Measurements from ENCODE around the gene IL22RA2. TPM values are rescaled to one million over a fixed set of nuclear protein-coding genes. Genes with fewer than 3 reads are reported as not detected.

The IL22RA2 gene
- total and polyA plus RNA-seq, 9 of the 15 experiments (the other 6 are each of a cell fraction or from before 2014, with no cell fraction given), result 0.03 TPM; not detected in 8

GRCh38 chr6:137123078-137123477, 50.4 kb downstream of the IL22RA2 start:
- ChIA-PET POLR2A (no interaction called here), CTCF (ENCODE audit: low intra/inter-chr PET ratio) (no interaction called here)
- intact Hi-C loops (cut with micrococcal nuclease) (no loop called here), in situ Hi-C loops (cut with MboI) (no loop called here)
- H3K4me1 ChIP-seq (replicated peaks in 1 of 2; ENCODE audit: control insufficient read depth in 2 of 2, insufficient read depth in 2 of 2, low read length in 2 of 2), result no peaks in the 10 kb centered on the region
- ATAC-seq, result no peak
- H3K4me3 ChIP-seq, result no peak overlapping the region
- DNase-seq (ENCODE audit: extremely low read depth in 1 of 4, low spot score in 3 of 4), result no peak
- H3K36me3 ChIP-seq (ENCODE audit: control insufficient read depth, insufficient read depth, low read length), result no peaks in the 10 kb centered on the region
- no peaks in the 10 kb centered on the region for H3K27me3 ChIP-seq (ENCODE audit: control insufficient read depth in 2 of 2, insufficient read depth in 2 of 2, low read length in 2 of 2)
- H3K27ac ChIP-seq (ENCODE audit: extremely low read depth, low read depth, low read length), result no peak overlapping the region
- no peak for TF ChIP-seq PTBP1 (IDR thresholded peaks at IDR 0.05; ENCODE audit: low read depth, low read length)
- TF ChIP-seq CBX1 (IDR thresholded peaks at IDR 0.05; ENCODE audit: low read depth), result no peak
- no peak for TF ChIP-seq SAP30 (IDR thresholded peaks at IDR 0.05; ENCODE audit: borderline replicate concordance, insufficient read depth, low read depth, low read length, poor library complexity, severe bottlenecking)
- TF ChIP-seq ELF2 (CRISPR knock-in tag; IDR thresholded peaks at IDR 0.05), result no peak
- no peak for TF ChIP-seq EP300 (IDR thresholded peaks at IDR 0.05; ENCODE audit: low read length)
- TF ChIP-seq THRA (IDR thresholded peaks at IDR 0.05), result no peak
- TF ChIP-seq STAT5A (IDR thresholded peaks at IDR 0.05; ENCODE audit: borderline replicate concordance, low read length), result no peak
- no peak for TF ChIP-seq ZNF584 (CRISPR knock-in tag; IDR thresholded peaks at IDR 0.05; ENCODE audit: low read depth)
- no peak for TF ChIP-seq POLR2AphosphoS5 (IDR thresholded peaks at IDR 0.05; ENCODE audit: control insufficient read depth, insufficient read depth, low read depth, low read length)
- TF ChIP-seq SNAPC5 (CRISPR knock-in tag; IDR thresholded peaks at IDR 0.05), result no peak
- no peak for TF ChIP-seq MBD1 (CRISPR knock-in tag; IDR thresholded peaks at IDR 0.05)
- TF ChIP-seq ZNF395 (CRISPR knock-in tag; IDR thresholded peaks at IDR 0.05), result no peak
- TF ChIP-seq SMC3 (conservative IDR thresholded peaks at IDR 0.05; ENCODE audit: insufficient read depth, low read depth, low read length), result no peak
- no peak for TF ChIP-seq SMARCB1 (IDR thresholded peaks at IDR 0.05; ENCODE audit: insufficient read length, low read depth)
- TF ChIP-seq SMARCA5 (IDR thresholded peaks at IDR 0.05), result no peak
- TF ChIP-seq STAG1 (CRISPR knock-in tag; IDR thresholded peaks at IDR 0.05; ENCODE audit: borderline replicate concordance), result no peak
- no peak for TF ChIP-seq RNF219 (CRISPR knock-in tag; IDR thresholded peaks at IDR 0.05)
- H2AFZ ChIP-seq (ENCODE audit: low read depth, low read length), result no peak overlapping the region
- H3K4me2 ChIP-seq (ENCODE audit: insufficient read depth, low read length), result no peak overlapping the region
- no peak overlapping the region for H3K9ac ChIP-seq (ENCODE audit: insufficient read depth in 1 of 2, low read depth in 2 of 2, low read length in 2 of 2)
- no peaks in the 10 kb centered on the region; the same call in 1 of the 2 replicates for H3K9me3 ChIP-seq (replicated peaks; ENCODE audit: control insufficient read depth, insufficient read depth, low read depth, low read length)
- FAIRE-seq, result no peak
- no peaks in the 10 kb centered on the region for H3K79me2 ChIP-seq (ENCODE audit: control insufficient read depth, insufficient read depth, low read length)
- H4K20me1 ChIP-seq (replicated peaks; ENCODE audit: control insufficient read depth, insufficient read depth, low read length), result no peaks in the 10 kb centered on the region
- BruUV-seq (replicated peaks), result no TSS peak
- 5% methylated on average over 2 of the region's 2 CpGs for WGBS (ENCODE audit: insufficient coverage, low coverage, missing lambda C conversion rate)
- no peaks in the 10 kb centered on the region for H3K9me1 ChIP-seq (ENCODE audit: control insufficient read depth, insufficient read depth, low read length)

Data from K562 (cell line).